GM18870 (cell line): Measurements from ENCODE around the gene KIAA1958.
"Not testable (repeated sequence)": the region's sequence is repeated elsewhere in the genome, so short reads cannot be mapped to it uniquely, and the experiment has no call there.

Source experiments
- ATAC-seq: cut with Tn5 transposase; IDR thresholded peaks from one replicate; pipeline ENCODE4 v1.9.1; 2021; ENCODE audit warnings: moderate library complexity; ENCODE audit not compliant: unreplicated experiment

Gene KIAA1958

DNA sequence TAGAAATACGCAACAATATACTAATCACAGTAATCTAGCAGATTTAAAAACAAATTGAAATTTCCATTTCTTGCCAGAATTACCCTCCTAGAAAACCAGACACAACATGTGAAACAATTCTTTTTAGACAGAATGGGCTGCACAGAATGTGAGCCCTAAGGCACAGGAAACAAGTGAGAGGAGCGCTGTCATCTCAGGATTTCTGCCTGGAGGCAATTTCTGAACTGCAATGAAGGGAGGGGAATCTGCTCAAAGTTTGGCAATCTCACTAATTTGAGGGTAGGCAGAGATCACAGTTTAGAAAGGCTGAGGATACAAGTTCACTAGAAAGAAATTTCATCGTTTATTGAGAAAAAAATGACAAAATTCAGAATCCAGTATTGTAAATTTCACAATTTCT is 161.0 kb downstream of the KIAA1958 start:
- ATAC-seq: no peak

DNA sequence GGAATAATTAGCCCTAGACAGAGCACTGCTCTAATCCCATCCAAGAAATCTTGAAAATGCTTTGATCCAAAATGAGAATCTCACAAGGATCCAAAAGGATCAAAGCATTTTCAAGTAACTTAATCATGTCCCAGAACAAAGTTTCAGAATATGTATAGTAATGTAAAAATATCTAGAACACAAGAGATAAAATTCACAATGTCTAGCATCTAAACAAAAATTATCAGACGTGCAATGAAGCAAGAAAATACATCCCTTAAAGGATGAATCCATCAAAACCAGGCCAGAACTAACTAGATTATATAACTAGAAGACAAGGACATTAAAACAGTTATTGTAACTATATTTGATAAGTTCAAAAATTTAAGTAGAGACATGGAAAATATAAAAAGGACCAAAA is 162.0 kb downstream of the KIAA1958 start:
- ATAC-seq: no peak

DNA sequence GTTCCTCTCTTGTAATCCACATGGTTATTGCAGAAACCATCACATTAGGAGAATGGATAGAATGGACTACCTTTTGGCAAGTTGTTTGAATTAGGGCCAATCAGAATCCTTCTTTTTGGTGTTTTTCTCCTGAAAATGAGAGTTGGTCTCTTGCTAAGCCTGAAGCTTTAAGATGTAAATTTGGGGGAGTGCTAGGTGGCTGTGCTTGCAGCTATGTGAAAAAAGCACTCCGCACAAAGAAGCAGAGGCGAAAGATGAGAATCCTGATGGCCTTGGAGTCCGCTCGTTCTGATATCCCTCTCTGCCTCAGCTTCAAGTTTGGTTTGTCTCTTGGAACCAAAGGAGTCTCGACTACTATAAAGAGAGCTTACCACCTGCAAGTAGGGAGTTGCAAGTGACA is 167.7 kb downstream of the KIAA1958 start:
- ATAC-seq: no peak

GRCh38 chr9:112655668-112656067 is 169.0 kb downstream of the KIAA1958 start:
- ATAC-seq: no peak

DNA sequence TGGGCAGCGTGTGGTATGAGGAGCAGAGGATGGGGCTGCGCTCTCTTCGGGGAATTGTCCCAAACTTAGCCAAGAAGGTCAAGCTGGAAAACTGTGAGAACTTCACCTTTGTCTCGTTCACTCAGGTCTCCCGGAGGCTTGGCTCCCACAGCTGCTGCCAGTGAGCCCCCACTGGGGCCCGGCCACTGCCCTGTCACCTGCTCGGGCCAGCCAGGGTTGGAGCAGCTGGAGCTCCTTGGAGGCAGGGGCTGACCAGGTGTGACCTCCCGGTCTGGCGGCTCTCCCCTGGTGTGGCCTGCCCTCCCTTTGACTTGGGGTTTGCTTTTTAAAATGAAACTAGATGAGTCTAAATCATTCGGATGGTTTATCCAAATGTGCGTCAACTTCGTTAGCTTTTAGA is 173.3 kb downstream of the KIAA1958 start:
- ATAC-seq: no peak

GRCh38 chr9:112663681-112664080 is 177.1 kb downstream of the KIAA1958 start:
- ATAC-seq: no peak

GRCh38 chr9:112664531-112664930 is 177.9 kb downstream of the KIAA1958 start:
- ATAC-seq: no peak

DNA sequence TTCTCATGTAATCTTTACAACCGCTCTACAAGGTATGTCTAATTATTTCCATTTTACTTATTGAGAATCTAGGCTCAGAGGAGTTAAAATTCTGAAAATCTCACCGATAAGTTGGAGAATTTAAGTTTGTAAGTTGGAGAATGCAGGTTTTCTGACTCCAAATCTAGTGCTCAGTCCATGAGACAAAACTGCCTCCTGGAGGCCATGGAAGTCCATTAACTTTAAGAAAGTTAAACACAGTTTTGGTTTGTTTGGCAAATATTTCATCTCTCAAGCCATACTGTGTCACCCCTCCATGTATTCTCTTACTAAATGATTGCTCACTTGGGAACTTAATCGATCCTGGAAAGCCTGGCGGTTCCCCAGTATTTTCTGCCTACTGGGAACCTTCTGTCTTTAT is 178.7 kb downstream of the KIAA1958 start:
- no peak for ATAC-seq

DNA sequence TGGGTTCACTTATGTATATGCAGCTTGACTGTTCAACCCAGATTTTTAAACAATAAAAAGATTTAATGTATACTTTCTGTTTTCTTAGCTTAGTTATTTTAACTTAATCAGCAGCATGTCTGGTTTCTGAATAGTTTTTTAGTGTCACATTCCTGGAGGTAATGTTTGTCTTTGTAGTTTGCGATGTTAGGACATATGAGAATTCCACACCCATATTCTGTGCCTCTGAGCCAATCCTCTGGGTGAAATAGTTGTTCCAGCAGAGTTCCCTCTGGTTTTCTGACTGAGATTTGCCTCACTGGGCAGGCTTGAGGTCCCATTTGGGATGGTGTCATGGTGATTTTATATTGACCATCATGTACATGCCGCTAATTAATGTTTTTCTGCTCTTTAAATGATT is 182.7 kb downstream of the KIAA1958 start:
- ATAC-seq: no peak

- no peak for ATAC-seq
These were observed 184.5 kb downstream of the KIAA1958 start for GRCh38 chr9:112670991-112671625.

- not testable (repeated sequence) for ATAC-seq
These were observed 186.6 kb downstream of the KIAA1958 start for GRCh38 chr9:112673221-112673620.

GRCh38 chr9:112677040-112677439 is 190.4 kb downstream of the KIAA1958 start:
- ATAC-seq: no peak

DNA sequence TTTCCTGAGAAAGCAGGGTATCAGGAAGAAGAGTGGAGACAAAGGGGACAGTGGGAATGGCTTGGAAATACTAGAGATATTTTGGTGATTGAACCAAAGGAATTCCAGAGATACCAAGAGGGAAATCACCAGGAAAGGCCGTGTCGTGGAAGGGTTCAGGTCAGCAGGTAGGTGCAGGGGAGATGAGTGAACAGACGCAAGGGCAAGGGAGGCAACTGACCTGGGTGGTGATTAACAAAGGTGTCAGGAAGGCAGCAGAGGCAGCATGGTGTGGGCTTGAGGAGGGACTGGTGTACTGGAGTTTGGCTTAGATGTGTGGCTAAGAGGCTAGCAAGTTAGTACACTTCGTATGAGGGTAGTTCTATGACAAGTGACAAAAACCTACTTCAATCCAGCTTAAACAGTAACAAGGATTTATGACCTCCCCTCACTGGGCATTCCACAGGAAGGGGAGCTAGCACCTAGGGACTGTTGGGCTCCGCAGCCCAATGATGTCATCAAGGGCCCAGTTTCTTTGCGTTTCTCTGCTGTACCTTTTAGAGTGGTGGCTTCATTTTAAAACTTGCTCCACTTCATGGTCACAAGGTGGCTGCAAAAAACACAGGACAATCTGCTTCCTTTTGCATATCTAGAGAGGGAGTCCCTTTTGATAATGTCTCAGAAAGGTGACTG is 194.2 kb downstream of the KIAA1958 start:
- no peak for ATAC-seq

GRCh38 chr9:112689161-112689740 is 202.6 kb downstream of the KIAA1958 start:
- ATAC-seq: no peak

DNA sequence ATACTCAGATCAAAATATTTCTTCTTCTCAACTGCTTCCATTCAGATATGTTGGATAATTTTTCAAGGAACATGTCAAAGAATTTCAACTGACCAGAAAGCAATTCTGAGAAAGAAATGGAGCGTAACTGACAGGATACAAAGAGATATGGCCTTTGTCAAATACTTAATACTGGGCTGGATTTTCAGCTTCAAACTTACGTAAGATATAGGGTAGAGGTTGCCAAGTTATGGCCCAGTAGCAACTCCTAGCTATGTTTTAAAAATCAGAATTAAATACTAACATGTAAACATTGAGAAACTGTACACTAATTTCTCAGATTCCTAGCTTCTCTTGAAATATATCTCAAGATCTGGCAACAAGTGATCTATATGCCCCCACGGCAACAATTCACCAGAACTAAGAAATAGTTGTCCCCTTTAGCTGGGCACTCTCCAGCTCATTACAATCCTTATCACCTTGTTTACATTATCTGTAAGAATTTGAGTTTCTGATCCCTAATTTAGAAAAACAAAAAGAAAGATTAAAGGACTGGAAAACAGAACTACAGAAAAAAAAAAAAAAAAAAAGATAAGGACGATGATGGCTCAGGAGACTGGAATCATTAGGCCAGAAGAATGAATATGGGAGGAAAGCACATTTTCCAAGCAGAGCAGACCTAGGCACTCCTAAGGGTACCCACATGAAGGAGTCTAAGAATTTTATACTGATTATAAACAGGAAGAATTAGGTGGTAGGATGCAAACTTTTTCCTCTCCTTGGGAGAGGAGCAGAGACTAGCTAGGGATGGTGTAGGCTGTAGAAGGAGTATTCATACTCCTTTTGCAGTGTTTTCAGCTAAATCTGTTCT is 208.3 kb downstream of the KIAA1958 start:
- no peak for ATAC-seq

DNA sequence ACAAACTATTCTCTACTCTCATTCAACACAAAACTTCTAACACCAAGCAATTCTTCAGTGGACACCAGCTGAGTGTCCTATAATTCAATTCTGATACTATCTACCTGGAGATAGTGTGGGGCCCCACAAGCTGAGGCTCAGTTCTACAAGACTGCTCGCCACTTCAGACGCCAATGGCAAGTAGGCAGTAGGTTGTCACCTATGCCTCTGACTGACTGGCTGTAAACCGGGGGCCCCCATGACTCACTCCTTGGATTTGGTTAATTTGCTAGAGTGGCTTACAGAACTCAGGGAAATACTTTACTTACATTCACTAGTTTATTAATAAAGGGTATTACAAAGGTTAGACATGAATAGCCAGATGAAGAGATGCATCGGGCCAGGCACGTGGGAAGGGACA is 209.8 kb downstream of the KIAA1958 start:
- ATAC-seq: no peak

GRCh38 chr9:112699230-112699629 is 212.6 kb downstream of the KIAA1958 start:
- ATAC-seq: peak; percentile 69

DNA sequence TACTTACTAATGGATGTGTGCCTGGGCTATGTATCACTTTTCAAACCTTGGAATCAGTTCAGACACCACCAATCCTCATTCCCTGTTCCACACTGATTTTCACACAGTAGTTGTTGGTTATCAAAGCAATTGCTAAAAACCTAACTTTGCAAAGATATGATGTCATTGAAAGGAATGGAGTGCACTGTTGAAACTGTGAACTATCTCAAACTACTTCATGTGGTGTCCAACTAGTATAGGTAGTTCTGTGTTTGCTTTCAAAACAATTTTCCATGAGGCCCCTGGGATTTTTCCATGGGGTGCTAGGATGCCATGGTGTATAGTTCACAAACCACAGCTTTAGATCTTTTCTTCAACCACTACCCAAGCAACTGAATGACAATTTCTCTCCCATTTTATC is 213.5 kb downstream of the KIAA1958 start:
- no peak for ATAC-seq

- ATAC-seq: no peak
These were observed 216.7 kb downstream of the KIAA1958 start for GRCh38 chr9:112703304-112703703.

DNA sequence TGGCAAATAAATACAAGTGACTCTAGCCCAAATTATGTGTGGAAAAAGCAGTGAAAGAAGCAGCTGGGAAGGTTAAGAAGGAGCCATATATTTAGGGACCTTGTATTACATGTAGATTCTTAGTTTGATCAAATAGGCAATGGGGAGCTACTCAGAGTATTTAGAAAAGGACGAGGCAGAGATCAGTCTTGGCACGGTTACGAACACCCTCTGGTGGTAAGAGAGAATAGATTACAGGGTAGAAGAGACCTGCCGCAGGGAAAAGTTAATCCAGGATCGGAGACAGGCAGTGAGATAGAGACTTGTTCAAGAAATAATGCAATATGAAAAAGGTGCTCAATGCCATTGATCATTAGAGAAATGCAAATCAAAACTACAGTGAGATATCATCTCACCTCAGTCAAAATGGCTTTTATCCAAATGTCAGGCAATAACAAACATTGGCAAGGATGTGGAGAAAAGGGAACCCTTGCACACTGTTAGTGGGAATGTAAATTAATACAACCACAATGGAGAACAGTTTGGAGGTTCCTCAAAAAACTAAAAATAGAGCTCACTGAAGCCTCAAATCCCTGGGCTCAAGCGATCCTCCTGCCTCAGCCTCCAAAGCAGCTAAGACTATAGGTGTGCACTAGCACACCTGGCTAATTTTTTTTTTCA is 219.3 kb downstream of the KIAA1958 start:
- no peak for ATAC-seq

GRCh38 chr9:112711050-112711689 is 224.5 kb downstream of the KIAA1958 start:
- ATAC-seq: no peak
